Activated naive CD8-positive, alpha-beta T cell (primary cell): ENCODE data around the gene CALM1.

Experiments used
- H3K27ac Mint-ChIP-seq: one replicate; pipeline ENCODE4 v1.8.0; 2021; ENCODE audit warnings: mixed read lengths
- H3K27me3 Mint-ChIP-seq: one replicate; pipeline ENCODE4 v1.8.0; 2021; ENCODE audit warnings: mixed read lengths
- H3K36me3 Mint-ChIP-seq: one replicate; pipeline ENCODE4 v1.8.0; 2021; ENCODE audit warnings: mixed read lengths
- H3K4me1 Mint-ChIP-seq: one replicate; pipeline ENCODE4 v1.8.0; 2021; ENCODE audit warnings: low read depth, mixed read lengths
- H3K4me3 Mint-ChIP-seq: one replicate; pipeline ENCODE4 v1.8.0; 2021; ENCODE audit warnings: mild to moderate bottlenecking, mixed read lengths
- H3K9me3 Mint-ChIP-seq: one replicate; pipeline ENCODE4 v1.8.0; 2021; ENCODE audit warnings: low read depth, mixed read lengths

CALM1 gene

GRCh38 chr14:90434370-90435020, 37.7 kb downstream of the CALM1 start:
- H3K36me3 Mint-ChIP-seq, result no peaks in the 10 kb centered on the region
- H3K9me3 Mint-ChIP-seq, result no peaks in the 10 kb centered on the region
- H3K27me3 Mint-ChIP-seq, result no peaks in the 10 kb centered on the region

GRCh38 chr14:90438841-90439240, 42.0 kb downstream of the CALM1 start:
- no peaks in the 10 kb centered on the region for H3K36me3 Mint-ChIP-seq
- H3K4me3 Mint-ChIP-seq, result no peak overlapping the region
- H3K27ac Mint-ChIP-seq, result no peak overlapping the region
- no peaks in the 10 kb centered on the region for H3K4me1 Mint-ChIP-seq
- no peaks in the 10 kb centered on the region for H3K9me3 Mint-ChIP-seq
- H3K27me3 Mint-ChIP-seq, result no peaks in the 10 kb centered on the region

More at GRCh38 chr14:90434370-90435020, 37.7 kb downstream of the CALM1 start:
- no peak overlapping the region for H3K4me3 Mint-ChIP-seq
- no peaks in the 10 kb centered on the region for H3K4me1 Mint-ChIP-seq
- no peak overlapping the region for H3K27ac Mint-ChIP-seq

- H3K9me3 Mint-ChIP-seq, result no peaks in the 10 kb centered on the region
- H3K27me3 Mint-ChIP-seq, result no peaks in the 10 kb centered on the region
- H3K36me3 Mint-ChIP-seq, result no peaks in the 10 kb centered on the region
- H3K4me3 Mint-ChIP-seq, result no peak overlapping the region
- H3K27ac Mint-ChIP-seq, result no peak overlapping the region
- H3K4me1 Mint-ChIP-seq, result no peaks in the 10 kb centered on the region
These were observed 43.2 kb downstream of the CALM1 start for GRCh38 chr14:90440021-90440451.

GRCh38 chr14:90440592-90440991, 43.8 kb downstream of the CALM1 start:
- Mint-ChIP-seq H3K27me3 (no peaks in the 10 kb centered on the region), H3K4me3 (no peak overlapping the region), H3K27ac (no peak overlapping the region), H3K9me3 (no peaks in the 10 kb centered on the region), H3K4me1 (no peaks in the 10 kb centered on the region), H3K36me3 (no peaks in the 10 kb centered on the region)

- peaks cover 1% of the 10 kb centered on the region for H3K9me3 Mint-ChIP-seq
- H3K27me3 Mint-ChIP-seq, result no peaks in the 10 kb centered on the region
- no peak overlapping the region for H3K27ac Mint-ChIP-seq
- H3K4me1 Mint-ChIP-seq, result no peaks in the 10 kb centered on the region
- no peak overlapping the region for H3K4me3 Mint-ChIP-seq
- H3K36me3 Mint-ChIP-seq, result no peaks in the 10 kb centered on the region
These were observed 45.6 kb downstream of the CALM1 start for GRCh38 chr14:90442388-90442787.

GRCh38 chr14:90443161-90444076, 46.6 kb downstream of the CALM1 start:
- peaks cover 3% of the 10 kb centered on the region for H3K9me3 Mint-ChIP-seq
- H3K36me3 Mint-ChIP-seq, result no peaks in the 10 kb centered on the region
- no peak overlapping the region for H3K27ac Mint-ChIP-seq

GRCh38 chr14:90444077-90444696, 47.4 kb downstream of the CALM1 start:
- no peaks in the 10 kb centered on the region for H3K4me1 Mint-ChIP-seq
- peaks cover 3% of the 10 kb centered on the region for H3K9me3 Mint-ChIP-seq
- no peaks in the 10 kb centered on the region for H3K36me3 Mint-ChIP-seq
- no peak overlapping the region for H3K4me3 Mint-ChIP-seq
- no peaks in the 10 kb centered on the region for H3K27me3 Mint-ChIP-seq
- no peak overlapping the region for H3K27ac Mint-ChIP-seq

More at GRCh38 chr14:90443161-90444076, 46.6 kb downstream of the CALM1 start:
- no peaks in the 10 kb centered on the region for H3K4me1 Mint-ChIP-seq
- no peak overlapping the region for H3K4me3 Mint-ChIP-seq
- no peaks in the 10 kb centered on the region for H3K27me3 Mint-ChIP-seq

- Mint-ChIP-seq H3K4me1 (no peaks in the 10 kb centered on the region), H3K27ac (no peak overlapping the region), H3K27me3 (no peaks in the 10 kb centered on the region), H3K9me3 (peaks cover 3% of the 10 kb centered on the region), H3K36me3 (no peaks in the 10 kb centered on the region), H3K4me3 (no peak overlapping the region)
These were observed 48.2 kb downstream of the CALM1 start for GRCh38 chr14:90445011-90445410.

GRCh38 chr14:90446405-90446804, 49.6 kb downstream of the CALM1 start:
- H3K27ac Mint-ChIP-seq, result no peak overlapping the region
- no peaks in the 10 kb centered on the region for H3K27me3 Mint-ChIP-seq

GRCh38 chr14:90447720-90448497, 51.1 kb downstream of the CALM1 start:
- Mint-ChIP-seq H3K36me3 (no peaks in the 10 kb centered on the region), H3K27ac (no peak overlapping the region), H3K9me3 (peaks cover 3% of the 10 kb centered on the region), H3K4me3 (no peak overlapping the region), H3K4me1 (no peaks in the 10 kb centered on the region), H3K27me3 (no peaks in the 10 kb centered on the region)

More at GRCh38 chr14:90446405-90446804, 49.6 kb downstream of the CALM1 start:
- Mint-ChIP-seq H3K36me3 (no peaks in the 10 kb centered on the region), H3K4me3 (no peak overlapping the region), H3K4me1 (no peaks in the 10 kb centered on the region), H3K9me3 (peaks cover 3% of the 10 kb centered on the region)

- Mint-ChIP-seq H3K27me3 (no peaks in the 10 kb centered on the region), H3K27ac (no peak overlapping the region), H3K4me1 (no peaks in the 10 kb centered on the region), H3K9me3 (peaks cover 3% of the 10 kb centered on the region), H3K4me3 (no peak overlapping the region), H3K36me3 (no peaks in the 10 kb centered on the region)
These were observed 52.6 kb downstream of the CALM1 start for GRCh38 chr14:90449411-90449810.

- no peak overlapping the region for H3K27ac Mint-ChIP-seq
These were observed 53.3 kb downstream of the CALM1 start for GRCh38 chr14:90450151-90450550.

GRCh38 chr14:90450667-90451066, 53.8 kb downstream of the CALM1 start:
- peaks cover 3% of the 10 kb centered on the region for H3K9me3 Mint-ChIP-seq
- H3K36me3 Mint-ChIP-seq, result no peaks in the 10 kb centered on the region
- no peaks in the 10 kb centered on the region for H3K27me3 Mint-ChIP-seq
- no peak overlapping the region for H3K27ac Mint-ChIP-seq
- no peak overlapping the region for H3K4me3 Mint-ChIP-seq
- H3K4me1 Mint-ChIP-seq, result no peaks in the 10 kb centered on the region

More at GRCh38 chr14:90450151-90450550, 53.3 kb downstream of the CALM1 start:
- Mint-ChIP-seq H3K4me1 (no peaks in the 10 kb centered on the region), H3K36me3 (no peaks in the 10 kb centered on the region), H3K27me3 (no peaks in the 10 kb centered on the region), H3K4me3 (no peak overlapping the region), H3K9me3 (peaks cover 3% of the 10 kb centered on the region)

GRCh38 chr14:90451443-90451842, 54.6 kb downstream of the CALM1 start:
- no peaks in the 10 kb centered on the region for H3K27me3 Mint-ChIP-seq
- no peak overlapping the region for H3K27ac Mint-ChIP-seq
- H3K9me3 Mint-ChIP-seq, result peaks cover 3% of the 10 kb centered on the region
- no peak overlapping the region for H3K4me3 Mint-ChIP-seq
- H3K4me1 Mint-ChIP-seq, result no peaks in the 10 kb centered on the region
- no peaks in the 10 kb centered on the region for H3K36me3 Mint-ChIP-seq
